ENCODE results near the gene AHSG. TPM values are rescaled to one million over a fixed set of nuclear protein-coding genes. Genes with fewer than 3 reads are reported as not detected.
"Not testable (repeated sequence)": the region's sequence is repeated elsewhere in the genome, so short reads cannot be mapped to it uniquely, and the experiment has no call there.

AHSG gene
- total RNA-seq, 1 experiment from 2014 or later = not detected

GRCh38 chr3:186586245-186586644 lies 26.6 kb upstream of the AHSG start:
- not testable (repeated sequence) for H3K4me3 ChIP-seq (ENCODE audit: insufficient read depth, low read depth, low read length); H3K27me3 ChIP-seq (ENCODE audit: control insufficient read depth, insufficient read depth, low read length); H3K36me3 ChIP-seq (replicated peaks; ENCODE audit: control insufficient read depth, insufficient read depth, low read length); DNase-seq

- Histone ChIP-seq H3K36me3 (replicated peaks; ENCODE audit: control insufficient read depth, insufficient read depth, low read length) (peaks cover 6% of the 10 kb centered on the region), H3K27me3 (ENCODE audit: control insufficient read depth, insufficient read depth, low read length) (no peaks in the 10 kb centered on the region), H3K4me3 (ENCODE audit: insufficient read depth, low read depth, low read length) (no peak overlapping the region)
- no peak for DNase-seq
Observed at GRCh38 chr3:186587183-186587582, 25.7 kb upstream of the AHSG start.

- no peak for DNase-seq
- peaks cover 4% of the 10 kb centered on the region for H3K36me3 ChIP-seq (replicated peaks; ENCODE audit: control insufficient read depth, insufficient read depth, low read length)
- H3K4me3 ChIP-seq (ENCODE audit: insufficient read depth, low read depth, low read length) = no peak overlapping the region
- H3K27me3 ChIP-seq (ENCODE audit: control insufficient read depth, insufficient read depth, low read length) = no peaks in the 10 kb centered on the region
Observed at GRCh38 chr3:186588632-186589031, 24.2 kb upstream of the AHSG start.

DNA sequence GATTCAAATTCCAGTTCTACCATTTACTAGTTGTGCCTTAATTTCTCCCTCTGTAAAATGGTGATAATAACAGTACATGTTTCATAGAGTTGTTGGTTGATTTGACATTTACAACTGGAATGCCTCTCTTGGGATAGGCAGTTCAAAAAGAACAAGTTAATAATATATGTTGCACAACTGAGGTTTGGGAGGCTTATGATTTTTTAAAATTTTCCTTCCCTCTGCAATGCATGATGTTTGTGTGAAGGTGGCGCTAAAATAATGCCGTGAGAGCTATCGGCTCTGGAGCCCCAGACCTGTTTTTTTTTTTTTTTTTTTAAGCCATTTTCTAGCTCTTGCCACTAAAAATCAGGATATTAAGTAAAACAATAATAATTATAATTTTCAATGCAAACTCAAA lies 23.7 kb upstream of the AHSG start:
- no peak for DNase-seq
- Histone ChIP-seq H3K4me3 (ENCODE audit: insufficient read depth, low read depth, low read length) (no peak overlapping the region), H3K27me3 (ENCODE audit: control insufficient read depth, insufficient read depth, low read length) (no peaks in the 10 kb centered on the region), H3K36me3 (replicated peaks; ENCODE audit: control insufficient read depth, insufficient read depth, low read length) (peaks cover 4% of the 10 kb centered on the region)

- Histone ChIP-seq H3K36me3 (replicated peaks; ENCODE audit: control insufficient read depth, insufficient read depth, low read length) (no peaks in the 10 kb centered on the region; the same call in 1 of the 2 replicates), H3K27me3 (ENCODE audit: control insufficient read depth, insufficient read depth, low read length) (no peaks in the 10 kb centered on the region), H3K4me3 (ENCODE audit: insufficient read depth, low read depth, low read length) (no peak overlapping the region)
- no peak for DNase-seq
Observed at GRCh38 chr3:186589856-186590579, 22.8 kb upstream of the AHSG start.

DNA sequence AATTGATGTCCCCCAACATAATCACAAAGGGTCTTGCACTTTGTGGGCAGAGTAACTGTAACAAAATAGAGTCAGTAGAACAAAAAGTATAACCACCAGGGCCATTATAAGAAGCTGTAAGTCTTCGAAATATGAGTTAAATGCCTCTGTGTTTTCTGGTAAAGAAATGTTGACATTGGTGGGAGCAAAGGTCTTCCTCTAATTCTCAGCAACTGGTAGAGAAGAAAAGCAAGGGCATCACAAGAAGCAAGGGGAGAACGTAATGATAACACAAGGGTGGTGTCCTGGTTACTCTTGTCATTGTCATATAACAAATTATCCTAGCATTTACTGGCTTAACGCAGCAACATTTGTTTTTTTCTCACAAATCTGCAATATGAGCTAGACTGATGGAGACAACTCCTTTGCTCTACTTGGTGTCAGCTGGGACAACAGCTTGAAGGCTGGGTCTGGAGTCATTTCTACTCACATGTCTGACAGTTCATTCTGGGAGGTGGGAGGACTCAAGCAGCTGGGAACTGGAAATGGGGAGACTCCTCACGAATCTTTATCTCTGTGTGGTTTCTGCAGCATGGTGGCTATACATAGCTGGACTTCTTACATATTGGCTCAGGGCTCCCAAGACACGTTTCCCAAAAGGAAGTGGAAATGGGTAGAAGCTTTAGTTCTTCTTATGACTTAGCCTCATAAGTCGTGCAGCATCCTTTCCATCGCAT lies 22.1 kb upstream of the AHSG start:
- DNase-seq = no peak
- Histone ChIP-seq H3K4me3 (ENCODE audit: insufficient read depth, low read depth, low read length) (no peak overlapping the region), H3K36me3 (replicated peaks; ENCODE audit: control insufficient read depth, insufficient read depth, low read length) (no peaks in the 10 kb centered on the region), H3K27me3 (ENCODE audit: control insufficient read depth, insufficient read depth, low read length) (no peaks in the 10 kb centered on the region)

DNA sequence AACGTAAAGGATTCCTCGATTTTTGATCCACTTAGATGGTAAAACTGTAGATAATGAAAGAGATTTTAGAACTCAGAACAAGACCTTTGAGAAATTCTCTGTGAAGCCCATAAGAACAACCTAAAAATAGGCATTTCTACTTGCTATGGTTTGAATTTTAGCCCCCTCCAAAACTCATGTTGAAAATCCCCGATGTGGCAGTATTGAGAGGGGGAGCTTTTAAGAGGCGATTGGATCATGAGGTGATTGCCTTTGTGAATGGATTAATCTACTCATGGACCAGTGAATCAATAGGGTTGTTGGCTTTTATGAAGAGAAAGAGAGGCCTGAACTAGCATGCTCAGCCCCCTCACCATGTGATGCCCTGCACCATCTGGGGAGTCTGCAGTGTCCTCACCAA lies 20.2 kb upstream of the AHSG start:
- H3K27me3 ChIP-seq (ENCODE audit: control insufficient read depth, insufficient read depth, low read length) = no peaks in the 10 kb centered on the region
- H3K4me3 ChIP-seq (ENCODE audit: insufficient read depth, low read depth, low read length) = no peak overlapping the region
- no peaks in the 10 kb centered on the region for H3K36me3 ChIP-seq (replicated peaks; ENCODE audit: control insufficient read depth, insufficient read depth, low read length)
- DNase-seq = no peak

GRCh38 chr3:186593862-186594261 lies 19.0 kb upstream of the AHSG start:
- H3K36me3 ChIP-seq (replicated peaks; ENCODE audit: control insufficient read depth, insufficient read depth, low read length) = no peaks in the 10 kb centered on the region
- H3K27me3 ChIP-seq (ENCODE audit: control insufficient read depth, insufficient read depth, low read length) = no peaks in the 10 kb centered on the region
- no peak for DNase-seq
- H3K4me3 ChIP-seq (ENCODE audit: insufficient read depth, low read depth, low read length) = no peak overlapping the region

GRCh38 chr3:186594591-186595113 lies 18.2 kb upstream of the AHSG start:
- Histone ChIP-seq H3K4me3 (ENCODE audit: insufficient read depth, low read depth, low read length) (no peak overlapping the region), H3K27me3 (ENCODE audit: control insufficient read depth, insufficient read depth, low read length) (no peaks in the 10 kb centered on the region), H3K36me3 (replicated peaks; ENCODE audit: control insufficient read depth, insufficient read depth, low read length) (no peaks in the 10 kb centered on the region)
- DNase-seq = no peak

GRCh38 chr3:186596568-186597287 lies 16.1 kb upstream of the AHSG start:
- Histone ChIP-seq H3K36me3 (replicated peaks; ENCODE audit: control insufficient read depth, insufficient read depth, low read length) (no peaks in the 10 kb centered on the region), H3K4me3 (ENCODE audit: insufficient read depth, low read depth, low read length) (no peak overlapping the region), H3K27me3 (ENCODE audit: control insufficient read depth, insufficient read depth, low read length) (no peaks in the 10 kb centered on the region)
- no peak for DNase-seq

- Histone ChIP-seq H3K4me3 (ENCODE audit: insufficient read depth, low read depth, low read length) (no peak overlapping the region), H3K36me3 (replicated peaks; ENCODE audit: control insufficient read depth, insufficient read depth, low read length) (no peaks in the 10 kb centered on the region), H3K27me3 (ENCODE audit: control insufficient read depth, insufficient read depth, low read length) (no peaks in the 10 kb centered on the region)
- no peak for DNase-seq
Observed at GRCh38 chr3:186598108-186598784, 14.6 kb upstream of the AHSG start.

DNA sequence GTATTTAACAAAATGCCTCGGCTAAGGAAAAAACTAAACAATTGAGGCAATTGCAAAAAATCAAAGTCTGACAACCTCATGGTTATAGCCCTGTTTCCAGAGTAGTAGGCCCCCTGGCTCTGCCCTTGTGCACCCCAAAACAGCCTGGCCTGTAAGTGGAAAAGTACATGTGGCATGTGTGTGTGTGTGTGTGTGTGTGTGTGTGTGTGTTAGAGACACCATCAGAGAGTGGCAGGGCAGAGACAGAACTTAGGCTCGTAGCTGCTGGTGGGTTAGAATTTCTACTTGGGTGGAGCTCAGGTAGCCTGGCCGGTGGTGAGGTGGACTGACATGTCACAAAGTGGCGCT lies 14.1 kb upstream of the AHSG start:
- Histone ChIP-seq H3K27me3 (ENCODE audit: control insufficient read depth, insufficient read depth, low read length) (no peaks in the 10 kb centered on the region), H3K36me3 (replicated peaks; ENCODE audit: control insufficient read depth, insufficient read depth, low read length) (no peaks in the 10 kb centered on the region), H3K4me3 (ENCODE audit: insufficient read depth, low read depth, low read length) (no peak overlapping the region)
- no peak for DNase-seq

DNA sequence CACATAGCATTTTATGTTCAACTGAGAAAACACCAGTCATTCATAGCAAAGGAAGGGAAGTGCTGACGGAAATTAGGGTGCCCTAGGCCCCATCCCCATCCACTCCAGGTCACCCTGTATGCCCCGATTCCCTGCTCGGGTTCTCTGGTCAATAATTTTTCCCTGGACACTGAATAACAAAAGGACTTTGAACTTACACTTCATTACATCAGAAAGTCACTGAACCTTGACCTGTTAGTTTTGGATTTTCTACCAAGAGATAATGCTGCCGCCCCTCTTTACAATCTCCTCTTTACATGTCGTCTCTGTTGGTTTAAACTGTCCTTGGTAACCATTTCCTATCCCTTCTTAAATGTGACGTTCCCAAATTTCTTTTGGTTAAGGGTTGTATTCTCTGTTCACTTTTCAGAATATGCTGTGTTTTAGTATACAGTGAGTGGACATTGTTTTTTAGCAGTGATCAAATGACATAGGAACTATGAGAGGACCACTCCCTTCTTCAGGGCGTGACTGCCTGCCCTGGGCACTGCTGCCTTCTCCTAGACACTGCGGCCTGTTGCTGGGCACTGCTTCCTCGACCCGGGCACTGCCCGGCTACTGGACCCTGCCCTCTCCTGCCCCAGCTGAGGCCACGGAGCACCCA lies 13.6 kb upstream of the AHSG start:
- Histone ChIP-seq H3K4me3 (ENCODE audit: insufficient read depth, low read depth, low read length) (no peak overlapping the region), H3K27me3 (ENCODE audit: control insufficient read depth, insufficient read depth, low read length) (no peaks in the 10 kb centered on the region), H3K36me3 (replicated peaks; ENCODE audit: control insufficient read depth, insufficient read depth, low read length) (no peaks in the 10 kb centered on the region)
- no peak for DNase-seq

GRCh38 chr3:186599785-186600166 lies 13.1 kb upstream of the AHSG start:
- DNase-seq = no peak

More at GRCh38 chr3:186599785-186600166, 13.1 kb upstream of the AHSG start:
- no peaks in the 10 kb centered on the region for H3K27me3 ChIP-seq (ENCODE audit: control insufficient read depth, insufficient read depth, low read length)
- no peaks in the 10 kb centered on the region for H3K36me3 ChIP-seq (replicated peaks; ENCODE audit: control insufficient read depth, insufficient read depth, low read length)
- H3K4me3 ChIP-seq (ENCODE audit: insufficient read depth, low read depth, low read length) = no peak overlapping the region
